DND-41 (cell line): Measurements from ENCODE around the gene HENMT1.

Experiments
- ATAC-seq: fragments of 200-7000 bp; cut with Tn5 transposase; 3 replicates; pipeline ENCODE4 v1.9.1; 2021; ENCODE audit warnings: low read depth; ENCODE audit not compliant: insufficient read depth
- DNase-seq: peaks from one replicate; pipeline ENCODE4 v3.0.0-alpha.2; 2020
- H2AFZ ChIP-seq: 2 replicates; pipeline ENCODE4 v1.6.0; 2012; ENCODE audit warnings: low read depth, low read length
- H3K27ac ChIP-seq: 2 replicates; pipeline ENCODE4 v1.5.1; 2012; ENCODE audit warnings: low read length, inconsistent platforms
- H3K27me3 ChIP-seq: fragments of 200-600 bp; sonication (generic); 2 replicates; pipeline ENCODE4 v1.6.0; 2012; ENCODE audit warnings: low read length, mild to moderate bottlenecking, inconsistent platforms; ENCODE audit not compliant: insufficient read depth, poor library complexity
- H3K36me3 ChIP-seq: 2 replicates; pipeline ENCODE4 v1.5.1; 2012; ENCODE audit warnings: low read length, inconsistent platforms; ENCODE audit not compliant: insufficient read depth
- H3K4me1 ChIP-seq: 2 replicates; pipeline ENCODE4 v1.5.1; 2012; ENCODE audit warnings: mild to moderate bottlenecking, low read length; ENCODE audit not compliant: insufficient read depth
- H3K4me2 ChIP-seq: 2 replicates; pipeline ENCODE4 v1.6.0; 2012; ENCODE audit warnings: mild to moderate bottlenecking, moderate library complexity, low read length, inconsistent platforms; ENCODE audit not compliant: insufficient read depth
- H3K4me3 ChIP-seq, 2 experiments: fragments of 200-600 bp in 1 of 2; shearing (Covaris generic) in 1 of 2; 2 replicates each; pipeline ENCODE4 v1.5.1; 2012 to 2016; ENCODE audit warnings: inconsistent platforms in 2 of 2, low read length in 2 of 2, mild to moderate bottlenecking in 2 of 2, low read depth in 1 of 2, moderate library complexity in 1 of 2
- H3K79me2 ChIP-seq: 2 replicates; pipeline ENCODE4 v1.6.0; 2012; ENCODE audit warnings: low read length, inconsistent platforms; ENCODE audit not compliant: insufficient read depth
- H3K9ac ChIP-seq: 2 replicates; pipeline ENCODE4 v1.6.0; 2012; ENCODE audit warnings: low read depth, mild to moderate bottlenecking, inconsistent platforms, low read length, moderate library complexity
- H3K9me3 ChIP-seq: 2 replicates; pipeline ENCODE4 v1.5.1; 2012; ENCODE audit warnings: low read length, moderate library complexity, mild to moderate bottlenecking, inconsistent platforms; ENCODE audit not compliant: insufficient read depth, severe bottlenecking
- H4K20me1 ChIP-seq: 2 replicates; pipeline ENCODE4 v1.6.0; 2012; ENCODE audit warnings: low read length; ENCODE audit not compliant: insufficient read depth
- EZH2 ChIP-seq: IDR thresholded peaks from 3 replicates; pipeline ENCODE4 v1.6.1; 2012; ENCODE audit warnings: borderline replicate concordance, low read depth, mild to moderate bottlenecking, moderate library complexity, low read length, inconsistent platforms; ENCODE audit not compliant: severe bottlenecking
- TF ChIP-seq, protein P1 (sequence below): IDR thresholded peaks from 2 replicates; pipeline ENCODE4 v1.5.1; 2012; ENCODE audit warnings: borderline replicate concordance, low read length, moderate library complexity, mild to moderate bottlenecking; ENCODE audit not compliant: poor library complexity, severe bottlenecking; ENCODE audit errors: extremely low read depth

The HENMT1 gene

DNA sequence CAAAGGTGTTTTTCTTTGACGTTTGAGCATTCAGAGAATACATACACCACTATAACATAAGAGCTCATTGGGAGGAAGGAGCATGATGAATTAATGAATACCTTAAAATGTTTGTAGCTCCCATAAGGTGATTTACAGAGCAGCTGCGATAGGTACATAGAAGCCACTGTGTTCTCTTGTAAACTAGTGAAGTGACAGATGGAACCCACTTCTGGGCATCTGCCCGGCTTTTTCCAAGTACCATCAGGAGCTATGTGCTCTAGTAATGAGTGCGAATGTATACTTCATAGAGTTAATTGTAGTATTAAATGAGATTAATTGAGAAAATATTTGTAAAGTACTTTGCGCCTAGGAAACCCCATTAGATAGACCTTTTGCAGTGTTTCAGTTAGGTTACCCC lies 48.4 kb downstream of the HENMT1 start:
- no peak overlapping the region for H2AFZ ChIP-seq
- TF ChIP-seq EZH2 = no peak
- TF ChIP-seq, protein P1, sequence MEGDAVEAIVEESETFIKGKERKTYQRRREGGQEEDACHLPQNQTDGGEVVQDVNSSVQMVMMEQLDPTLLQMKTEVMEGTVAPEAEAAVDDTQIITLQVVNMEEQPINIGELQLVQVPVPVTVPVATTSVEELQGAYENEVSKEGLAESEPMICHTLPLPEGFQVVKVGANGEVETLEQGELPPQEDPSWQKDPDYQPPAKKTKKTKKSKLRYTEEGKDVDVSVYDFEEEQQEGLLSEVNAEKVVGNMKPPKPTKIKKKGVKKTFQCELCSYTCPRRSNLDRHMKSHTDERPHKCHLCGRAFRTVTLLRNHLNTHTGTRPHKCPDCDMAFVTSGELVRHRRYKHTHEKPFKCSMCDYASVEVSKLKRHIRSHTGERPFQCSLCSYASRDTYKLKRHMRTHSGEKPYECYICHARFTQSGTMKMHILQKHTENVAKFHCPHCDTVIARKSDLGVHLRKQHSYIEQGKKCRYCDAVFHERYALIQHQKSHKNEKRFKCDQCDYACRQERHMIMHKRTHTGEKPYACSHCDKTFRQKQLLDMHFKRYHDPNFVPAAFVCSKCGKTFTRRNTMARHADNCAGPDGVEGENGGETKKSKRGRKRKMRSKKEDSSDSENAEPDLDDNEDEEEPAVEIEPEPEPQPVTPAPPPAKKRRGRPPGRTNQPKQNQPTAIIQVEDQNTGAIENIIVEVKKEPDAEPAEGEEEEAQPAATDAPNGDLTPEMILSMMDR = no peak
- H4K20me1 ChIP-seq = no peaks in the 10 kb centered on the region
- H3K79me2 ChIP-seq = no peaks in the 10 kb centered on the region
- ATAC-seq (no peak), DNase-seq (no peak)
- H3K4me2 ChIP-seq = no peak overlapping the region
- H3K27ac ChIP-seq = no peak overlapping the region
- no peak overlapping the region for H3K9ac ChIP-seq
- no peaks in the 10 kb centered on the region for H3K27me3 ChIP-seq
- H3K4me1 ChIP-seq = no peaks in the 10 kb centered on the region
- H3K9me3 ChIP-seq = no peaks in the 10 kb centered on the region
- peaks cover 25% of the 10 kb centered on the region; the same call in 1 of the 2 replicates for H3K36me3 ChIP-seq
- no peak overlapping the region for H3K4me3 ChIP-seq

DNA sequence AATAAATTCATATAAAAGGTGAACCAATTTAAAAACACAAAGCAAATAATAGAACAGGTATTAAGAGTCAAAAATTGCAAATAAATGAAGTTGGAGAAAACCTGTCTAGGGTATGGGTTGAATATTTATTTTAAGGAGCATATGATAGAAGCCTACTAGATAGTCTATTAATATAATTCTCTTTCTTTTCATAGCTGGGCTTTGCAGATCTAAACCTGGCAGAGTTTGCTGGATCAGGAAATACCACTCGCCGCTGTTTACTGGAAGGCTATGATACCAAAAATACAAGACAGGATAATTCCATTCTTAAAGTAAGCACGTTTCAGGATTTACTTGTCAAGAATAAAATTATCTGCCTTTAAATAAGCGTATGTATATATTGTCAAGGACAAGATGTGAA lies 48.9 kb downstream of the HENMT1 start:
- Histone ChIP-seq H3K27ac (no peak overlapping the region), H3K9ac (no peak overlapping the region), H3K4me2 (no peak overlapping the region), H3K4me1 (no peaks in the 10 kb centered on the region), H3K27me3 (no peaks in the 10 kb centered on the region), H2AFZ (no peak overlapping the region), H3K4me3 (no peak overlapping the region), H3K36me3 (peaks cover 20% of the 10 kb centered on the region; the same call in 1 of the 2 replicates), H4K20me1 (no peaks in the 10 kb centered on the region), H3K79me2 (no peaks in the 10 kb centered on the region), H3K9me3 (no peaks in the 10 kb centered on the region)
- DNase-seq (no peak), ATAC-seq (no peak)
- TF ChIP-seq EZH2 = no peak
- TF ChIP-seq, protein P1 = no peak

DNA sequence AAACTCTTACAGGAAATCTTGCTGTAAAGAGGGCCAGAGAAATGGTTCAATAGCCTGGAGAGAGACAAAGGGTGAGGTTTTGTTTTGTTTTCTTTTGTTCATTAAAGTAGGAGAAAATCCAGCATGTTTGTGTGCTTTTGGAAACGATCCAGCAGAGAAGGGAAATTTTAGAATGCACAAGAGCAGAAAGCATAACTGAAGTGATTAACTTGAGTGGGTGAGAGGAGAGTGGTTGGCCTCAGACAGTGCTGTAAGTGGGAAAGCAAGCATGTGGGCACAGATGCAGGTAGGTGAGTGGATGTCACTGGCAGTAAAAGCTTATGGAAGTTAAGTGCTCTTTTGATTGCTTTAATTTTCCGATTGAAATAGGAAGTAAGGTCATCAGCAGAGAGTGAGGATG lies 50.8 kb downstream of the HENMT1 start:
- no peaks in the 10 kb centered on the region for H3K79me2 ChIP-seq
- H4K20me1 ChIP-seq = no peaks in the 10 kb centered on the region
- H2AFZ ChIP-seq = no peak overlapping the region
- DNase-seq (no peak), ATAC-seq (no peak)
- H3K36me3 ChIP-seq = peaks cover 20% of the 10 kb centered on the region; the same call in 1 of the 2 replicates
- H3K9ac ChIP-seq = no peak overlapping the region
- H3K9me3 ChIP-seq = no peaks in the 10 kb centered on the region
- H3K27ac ChIP-seq = no peak overlapping the region
- H3K4me2 ChIP-seq = no peak overlapping the region
- H3K27me3 ChIP-seq = no peaks in the 10 kb centered on the region
- no peak overlapping the region for H3K4me3 ChIP-seq
- TF ChIP-seq, protein P1 = no peak
- TF ChIP-seq EZH2 = no peak
- no peaks in the 10 kb centered on the region for H3K4me1 ChIP-seq

DNA sequence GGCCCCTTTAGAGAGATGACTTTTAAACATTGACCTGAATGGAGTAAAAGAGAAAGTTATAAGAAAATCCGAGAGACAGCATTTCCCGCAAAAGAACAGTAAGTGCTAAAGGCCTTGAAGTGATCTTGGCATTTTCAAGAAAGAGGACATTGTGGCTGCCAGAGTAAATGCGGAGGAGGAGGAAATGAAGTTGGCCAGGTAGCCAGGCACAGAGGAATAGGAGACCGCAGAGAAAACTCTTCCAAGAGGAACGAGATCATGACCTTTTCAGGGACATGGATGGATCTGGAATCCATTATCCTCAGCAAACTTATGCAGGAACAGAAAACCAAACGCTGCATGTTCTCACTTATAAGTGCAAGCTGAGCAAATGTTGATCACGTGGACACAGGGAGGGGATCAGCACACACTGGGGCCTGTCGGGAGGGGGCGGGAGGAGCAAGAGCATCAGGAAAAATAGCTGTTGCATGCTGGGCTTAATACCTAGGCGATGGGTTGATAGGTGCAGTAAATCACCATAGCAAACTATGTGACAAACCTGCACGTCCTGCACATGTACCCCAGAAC lies 51.3 kb downstream of the HENMT1 start:
- Histone ChIP-seq H3K36me3 (peaks cover 16% of the 10 kb centered on the region; the same call in 1 of the 2 replicates), H4K20me1 (no peaks in the 10 kb centered on the region), H3K27me3 (no peaks in the 10 kb centered on the region), H3K4me2 (no peak overlapping the region), H3K9ac (no peak overlapping the region), H3K4me3 (no peak overlapping the region), H2AFZ (no peak overlapping the region), H3K27ac (no peak overlapping the region), H3K79me2 (no peaks in the 10 kb centered on the region), H3K4me1 (no peaks in the 10 kb centered on the region), H3K9me3 (no peaks in the 10 kb centered on the region)
- ATAC-seq (no peak), DNase-seq (no peak)
- TF ChIP-seq EZH2 = no peak
- TF ChIP-seq, protein P1 = no peak
